GM19240 (cell line): ENCODE results near the gene USP17L19.
"Not testable (repeated sequence)": the region's sequence is repeated elsewhere in the genome, so short reads cannot be mapped to it uniquely, and the experiment has no call there.

Experiments used
- DNase-seq: peaks from one replicate; pipeline ENCODE4 v3.0.0; 2011; ENCODE audit warnings: low spot score; ENCODE audit not compliant: insufficient read length

Gene USP17L19

GRCh38 chr4:9253078-9253477, at the start of gene USP17L19:
USP17L19 (plus strand) TSS chr4:9253378; CDS start chr4:9253378, 0 bp downstream.
- DNase-seq, result not testable (repeated sequence)

GRCh38 chr4:9210357-9210756, 42.8 kb upstream of the USP17L19 start, which contains the start of gene USP17L10:
USP17L10 (plus strand) TSS chr4:9210657; CDS start chr4:9210657, 0 bp downstream.
- DNase-seq, result not testable (repeated sequence)

- DNase-seq, result not testable (repeated sequence)
Measured at GRCh38 chr4:9214701-9215100, 38.5 kb upstream of the USP17L19 start.

- not testable (repeated sequence) for DNase-seq
Measured at GRCh38 chr4:9215105-9215504, 38.1 kb upstream of the USP17L19 start, which contains the start of gene USP17L11. USP17L11 (plus strand) TSS chr4:9215405; CDS start chr4:9215405, 0 bp downstream.

- DNase-seq, result not testable (repeated sequence)
Measured at GRCh38 chr4:9219852-9220251, 33.3 kb upstream of the USP17L19 start, which contains the start of gene USP17L12. USP17L12 (plus strand) TSS chr4:9220152; CDS start chr4:9220152, 0 bp downstream.

- DNase-seq, result not testable (repeated sequence)
Measured at GRCh38 chr4:9224596-9224995, 28.6 kb upstream of the USP17L19 start, which contains the start of gene USP17L13. USP17L13 (plus strand) TSS chr4:9224896; CDS start chr4:9224896, 0 bp downstream.

GRCh38 chr4:9230249-9230648, 22.9 kb upstream of the USP17L19 start:
- not testable (repeated sequence) for DNase-seq

- DNase-seq, result not testable (repeated sequence)
Measured at GRCh38 chr4:9234085-9234484, 19.1 kb upstream of the USP17L19 start, which contains the start of gene USP17L15. USP17L15 (plus strand) TSS chr4:9234385; CDS start chr4:9234385, 0 bp downstream.

GRCh38 chr4:9238461-9238860, 14.7 kb upstream of the USP17L19 start:
- DNase-seq, result not testable (repeated sequence)

- DNase-seq, result not testable (repeated sequence)
Measured at GRCh38 chr4:9243579-9243978, 9.6 kb upstream of the USP17L19 start, which contains the start of gene USP17L17. USP17L17 (plus strand) TSS chr4:9243879; CDS start chr4:9243879, 0 bp downstream.

- not testable (repeated sequence) for DNase-seq
Measured at GRCh38 chr4:9247953-9248680, 5.1 kb upstream of the USP17L19 start, which contains the start of gene USP17L18. USP17L18 (plus strand) TSS chr4:9248630; CDS start chr4:9248630, 0 bp downstream.

- not testable (repeated sequence) for DNase-seq
Measured at GRCh38 chr4:9257824-9258223, 4.6 kb downstream of the USP17L19 start, which contains the start of gene USP17L20. USP17L20 (plus strand) TSS chr4:9258124; CDS start chr4:9258124, 0 bp downstream.

- DNase-seq, result not testable (repeated sequence)
Measured at GRCh38 chr4:9262572-9262971, 9.4 kb downstream of the USP17L19 start, which contains the start of gene USP17L21. USP17L21 (plus strand) TSS chr4:9262872; CDS start chr4:9262872, 0 bp downstream.

- not testable (repeated sequence) for DNase-seq
Measured at GRCh38 chr4:9267319-9267718, 14.1 kb downstream of the USP17L19 start, which contains the start of gene USP17L22. USP17L22 (plus strand) TSS chr4:9267619; CDS start chr4:9267619, 0 bp downstream.

GRCh38 chr4:9271719-9272118, 18.5 kb downstream of the USP17L19 start:
- not testable (repeated sequence) for DNase-seq
